GM12878 (cell line): ENCODE data around the gene ABHD17C. TPM values are rescaled to one million over a fixed set of nuclear protein-coding genes. Genes with fewer than 3 reads are reported as not detected.

Source experiments
- ATAC-seq: fragments of 200-7000 bp; cut with Tn5 transposase; 3 replicates; pipeline ENCODE4 v1.9.1; 2020; ENCODE audit warnings: mild to moderate bottlenecking, moderate library complexity
- BruUV-seq: library from RNA; stranded (reverse); fragments of 400-500 nt; replicated peaks from 2 replicates; lab custom pipeline; 2021; lab: Mats Ljungman, UMichigan
- CTCF ChIA-PET: fragments of 300-600 bp; sonication (Branson Sonifier 250); formaldehyde crosslinking; extraction: SDS; loops from one replicate; lab custom pipeline; 2021; ENCODE audit warnings: inconsistent platforms; lab: Yijun Ruan, JAX
- POLR2A ChIA-PET: fragments of 350-600 bp; formaldehyde crosslinking; extraction: SDS; loops from one replicate; lab custom pipeline; 2021; ENCODE audit warnings: inconsistent platforms; lab: Charles Lee
- RAD21 ChIA-PET: fragments of 300-600 bp; sonication (Branson Sonifier 250); formaldehyde crosslinking; loops from one replicate; lab custom pipeline; 2023; ENCODE audit warnings: antibody characterized with exemption; ENCODE audit not compliant: unreplicated experiment; lab: Charles Lee
- SMC1A ChIA-PET: fragments of 300-600 bp; sonication (Branson Sonifier 250); formaldehyde crosslinking; loops from one replicate; lab custom pipeline; 2023; ENCODE audit not compliant: unreplicated experiment, uncharacterized antibody; lab: Charles Lee
- DNase-seq: peaks from one replicate; pipeline ENCODE4 v3.0.0-alpha.2; 2011; ENCODE audit warnings: low read depth, low spot score
- FAIRE-seq: peaks from 3 replicates; lab custom pipeline; 2011; peaks lifted over from hg19 to GRCh38; lab: Jason Lieb, UNC
- H2AFZ ChIP-seq: 2 replicates; pipeline ENCODE4 v1.6.0; 2011; ENCODE audit warnings: low read depth, low read length, control low read depth; ENCODE audit not compliant: control insufficient read depth
- H3K27ac ChIP-seq: 2 replicates; pipeline ENCODE4 v1.5.1; 2011; ENCODE audit warnings: control low read depth; ENCODE audit not compliant: control insufficient read depth, insufficient read depth
- H3K27me3 ChIP-seq, 2 experiments: replicated peaks in 1 of 2; 2 replicates each; pipeline versions ENCODE4 v1.6.0 to v1.6.1; 2011; ENCODE audit warnings: low read length in 1 of 2; ENCODE audit not compliant: control insufficient read depth in 2 of 2, insufficient read depth in 2 of 2
- H3K36me3 ChIP-seq, 2 experiments: 2 replicates each; pipeline ENCODE4 v1.5.1; 2011; ENCODE audit warnings: low read length in 1 of 2; ENCODE audit not compliant: control insufficient read depth in 2 of 2, insufficient read depth in 2 of 2
- H3K4me1 ChIP-seq: 2 replicates; pipeline ENCODE4 v1.6.1; 2011; ENCODE audit warnings: mild to moderate bottlenecking, low read length, moderate library complexity, mixed read lengths; ENCODE audit not compliant: control insufficient read depth, insufficient read depth
- H3K4me2 ChIP-seq: 2 replicates; pipeline ENCODE4 v1.6.0; 2011; ENCODE audit warnings: control low read depth; ENCODE audit not compliant: control insufficient read depth, insufficient read depth
- H3K4me3 ChIP-seq: fragments of 200-600 bp; sonication (generic); 2 replicates; pipeline ENCODE4 v1.5.1; 2016
- H3K79me2 ChIP-seq: 2 replicates; pipeline ENCODE4 v1.6.0; 2011; ENCODE audit warnings: low read length; ENCODE audit not compliant: control insufficient read depth, insufficient read depth
- H3K9ac ChIP-seq: 2 replicates; pipeline ENCODE4 v1.8.0; 2011; ENCODE audit warnings: low read length, control low read depth, mixed read lengths; ENCODE audit not compliant: control insufficient read depth, insufficient read depth
- H3K9me3 ChIP-seq: replicated peaks from 3 replicates; pipeline ENCODE4 v1.5.1; 2011; ENCODE audit warnings: mild to moderate bottlenecking, low read length; ENCODE audit not compliant: control insufficient read depth, insufficient read depth
- H4K20me1 ChIP-seq: 2 replicates; pipeline ENCODE4 v1.6.0; 2011; ENCODE audit not compliant: control insufficient read depth, insufficient read depth
- CEBPB ChIP-seq, 2 experiments: fragments of 150-350 bp in 1 of 2; IDR thresholded peaks; 2 replicates each; pipeline ENCODE4 v1.6.1; 2012 to 2014; ENCODE audit warnings: low read depth in 2 of 2, low read length in 2 of 2, borderline replicate concordance in 1 of 2, inconsistent platforms in 1 of 2
- DPF2 ChIP-seq: fragments of 450-650 bp; IDR thresholded peaks from 2 replicates; pipeline ENCODE4 v1.6.1; 2017; ENCODE audit warnings: mild to moderate bottlenecking
- FOS ChIP-seq: IDR thresholded peaks from 3 replicates; pipeline ENCODE4 v1.6.1; 2011; ENCODE audit warnings: borderline replicate concordance; ENCODE audit not compliant: insufficient read length; ENCODE audit errors: extremely low read depth
- MEF2A ChIP-seq: IDR thresholded peaks from 2 replicates; pipeline ENCODE4 v1.6.1; 2011; ENCODE audit warnings: low read depth, mild to moderate bottlenecking, low read length, moderate library complexity; ENCODE audit not compliant: insufficient read depth
- PML ChIP-seq: IDR thresholded peaks from 2 replicates; pipeline ENCODE4 v1.6.1; 2012; ENCODE audit warnings: low read length, inconsistent platforms
- WGBS: methylation state at CpG from one replicate; pipeline ENCODE4 v1.1.6; 2016; ENCODE audit warnings: low lambda C conversion rate; ENCODE audit not compliant: insufficient replicate concordance, insufficient coverage; ENCODE audit errors: missing lambda C conversion rate; 5-methylcytosine and 5-hydroxymethylcytosine counted together
- in situ Hi-C: fragments of 300-500 bp; cut with MboI; formaldehyde crosslinking; loops from 9 replicates; pipeline ENCODE4 v1.14.3; 2018; ENCODE audit warnings: mixed read lengths
- intact Hi-C: fragments of 100-400 bp; cut with micrococcal nuclease; formaldehyde crosslinking; loops from one replicate; pipeline ENCODE4 v1.14.2; 2022; ENCODE audit not compliant: unreplicated experiment
- polyA plus RNA-seq, 11 experiments: library from polyadenylated mRNA; depleted of rRNA in 4 of 11; unstranded in 6 of 11; stranded (reverse) in 5 of 11; fragments of >200 nt; fragmentation: Nextera tagmentation in 4 of 11; fragmentation: Illumina TruSeq in 1 of 11; extraction: Ambion mirVana in 4 of 11; extraction: Trizol in 1 of 11; gene quantifications; 1 replicate in 1 of 11; 2 replicates in 10 of 11; pipeline versions ENCODE4 v1.2.1 to v1.2.3, GENCODE V29; 2011 to 2016; ENCODE audit warnings: inconsistent platforms in 2 of 11, missing spikeins in 2 of 11, low read depth in 1 of 11
- total RNA-seq, 4 experiments: library from RNA; depleted of rRNA in 3 of 4; stranded (reverse); fragments of >200 nt in 3 of 4; fragmentation: Illumina TruSeq in 1 of 4; extraction: Trizol in 1 of 4; gene quantifications; 2 replicates each; pipeline versions ENCODE4 v1.2.1 to v1.2.3, GENCODE V29; 2013 to 2021
- TF ChIP-seq, protein P1 (sequence below): fragments of 450-650 bp; IDR thresholded peaks from 2 replicates; pipeline ENCODE4 v1.6.1; 2017; ENCODE audit warnings: antibody characterized with exemption, mild to moderate bottlenecking, moderate library complexity
- TF ChIP-seq, protein P2 (sequence below): fragments of 450-650 bp; IDR thresholded peaks from 2 replicates; pipeline ENCODE4 v1.6.1; 2017; ENCODE audit warnings: mild to moderate bottlenecking, low read depth, inconsistent platforms; ENCODE audit not compliant: poor library complexity, severe bottlenecking
- TF ChIP-seq, protein P3 (sequence below): fragments of 150-350 bp; IDR thresholded peaks from 2 replicates; pipeline ENCODE4 v1.6.1; 2016; ENCODE audit warnings: low read depth, low read length
- TF ChIP-seq, protein P4 (sequence below): IDR thresholded peaks from 2 replicates; pipeline ENCODE4 v1.6.1; 2011; ENCODE audit warnings: low read depth, mild to moderate bottlenecking, low read length, moderate library complexity, borderline replicate concordance; ENCODE audit errors: extremely low read depth

The ABHD17C gene
- total and polyA plus RNA-seq, 10 of the 15 experiments (the other 5 are each of a cell fraction or from before 2014, with no cell fraction given), result 0.92 to 11.4 (median 5.5) TPM

DNA sequence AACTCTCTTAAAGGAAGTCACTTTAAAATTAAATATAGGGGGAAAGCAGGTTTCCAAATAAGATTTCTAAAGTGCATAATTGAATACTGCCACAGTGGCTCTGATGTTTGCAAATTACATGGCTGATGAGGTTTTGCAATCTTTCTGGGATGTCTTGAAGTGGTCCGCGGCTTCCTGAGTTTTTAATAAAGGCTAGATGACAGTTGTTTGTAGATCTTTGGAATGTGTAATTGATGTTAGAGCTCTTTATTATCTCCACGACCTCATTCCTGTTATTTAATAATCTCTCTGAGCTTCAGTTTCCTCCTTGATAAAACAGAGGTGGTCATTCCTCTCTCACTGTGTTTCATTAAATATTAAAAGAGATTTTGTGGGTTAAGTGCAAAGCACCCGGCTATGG, 57.1 kb downstream of the ABHD17C start (continued):
- TF ChIP-seq, protein P1, sequence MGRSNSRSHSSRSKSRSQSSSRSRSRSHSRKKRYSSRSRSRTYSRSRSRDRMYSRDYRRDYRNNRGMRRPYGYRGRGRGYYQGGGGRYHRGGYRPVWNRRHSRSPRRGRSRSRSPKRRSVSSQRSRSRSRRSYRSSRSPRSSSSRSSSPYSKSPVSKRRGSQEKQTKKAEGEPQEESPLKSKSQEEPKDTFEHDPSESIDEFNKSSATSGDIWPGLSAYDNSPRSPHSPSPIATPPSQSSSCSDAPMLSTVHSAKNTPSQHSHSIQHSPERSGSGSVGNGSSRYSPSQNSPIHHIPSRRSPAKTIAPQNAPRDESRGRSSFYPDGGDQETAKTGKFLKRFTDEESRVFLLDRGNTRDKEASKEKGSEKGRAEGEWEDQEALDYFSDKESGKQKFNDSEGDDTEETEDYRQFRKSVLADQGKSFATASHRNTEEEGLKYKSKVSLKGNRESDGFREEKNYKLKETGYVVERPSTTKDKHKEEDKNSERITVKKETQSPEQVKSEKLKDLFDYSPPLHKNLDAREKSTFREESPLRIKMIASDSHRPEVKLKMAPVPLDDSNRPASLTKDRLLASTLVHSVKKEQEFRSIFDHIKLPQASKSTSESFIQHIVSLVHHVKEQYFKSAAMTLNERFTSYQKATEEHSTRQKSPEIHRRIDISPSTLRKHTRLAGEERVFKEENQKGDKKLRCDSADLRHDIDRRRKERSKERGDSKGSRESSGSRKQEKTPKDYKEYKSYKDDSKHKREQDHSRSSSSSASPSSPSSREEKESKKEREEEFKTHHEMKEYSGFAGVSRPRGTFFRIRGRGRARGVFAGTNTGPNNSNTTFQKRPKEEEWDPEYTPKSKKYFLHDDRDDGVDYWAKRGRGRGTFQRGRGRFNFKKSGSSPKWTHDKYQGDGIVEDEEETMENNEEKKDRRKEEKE, result no peak

DNA sequence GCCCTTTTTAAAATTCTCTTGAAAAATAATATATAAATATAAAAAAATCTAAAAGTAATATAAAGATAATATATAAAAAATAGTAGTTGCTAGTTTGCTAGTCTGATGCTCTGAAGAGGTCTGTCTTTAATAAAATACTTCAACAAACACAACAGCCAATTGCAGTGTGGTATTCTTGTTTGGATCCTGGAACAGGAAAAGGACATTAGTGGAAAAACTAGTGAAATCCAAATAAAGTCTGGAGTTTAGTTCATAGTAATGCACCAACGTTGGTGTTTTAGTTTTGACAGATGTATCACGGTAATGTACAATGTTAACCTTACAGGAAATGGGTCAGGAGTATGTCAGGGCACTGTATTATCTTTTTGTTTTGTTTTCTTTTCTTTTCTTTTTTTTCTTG, 58.1 kb downstream of the ABHD17C start:
- Histone ChIP-seq H3K79me2 (no peaks in the 10 kb centered on the region), H3K36me3 (no peaks in the 10 kb centered on the region; a peak in 2 of 4 replicates), H3K27me3 (no peaks in the 10 kb centered on the region), H4K20me1 (no peaks in the 10 kb centered on the region), H3K4me2 (no peak overlapping the region), H3K9me3 (no peaks in the 10 kb centered on the region), H3K9ac (no peak overlapping the region), H3K4me1 (no peaks in the 10 kb centered on the region), H3K4me3 (no peak overlapping the region), H2AFZ (no peak overlapping the region), H3K27ac (no peak overlapping the region)
- BruUV-seq, result no TSS peak
- SMC1A ChIA-PET, result interaction anchor here (1.6 kb wide), 1 partner anchor 36 kb away, joined by 7 read pairs; no protein-coding TSS in a partner anchor
- FAIRE-seq (no peak), ATAC-seq (no peak), DNase-seq (no peak)
- CTCF ChIA-PET, result interaction anchor here (1.5 kb wide), 1 partner anchor 23 kb away, joined by 3 read pairs; no protein-coding TSS in a partner anchor
- RAD21 ChIA-PET, result no interaction called here
- WGBS, result 54% methylated on average over 2 of the region's 2 CpGs
- in situ Hi-C loops, result no loop called here
- intact Hi-C loops, result no loop called here
- POLR2A ChIA-PET, result no interaction called here
- no peak for TF ChIP-seq PML
- no peak for TF ChIP-seq DPF2
- no peak for TF ChIP-seq CEBPB (IDR thresholded peaks at IDR 0.05; ENCODE audit: borderline replicate concordance in 1 of 2, low read depth in 2 of 2, low read length in 2 of 2)
- TF ChIP-seq MEF2A, result no peak
- TF ChIP-seq FOS, result no peak
- TF ChIP-seq, protein P2, sequence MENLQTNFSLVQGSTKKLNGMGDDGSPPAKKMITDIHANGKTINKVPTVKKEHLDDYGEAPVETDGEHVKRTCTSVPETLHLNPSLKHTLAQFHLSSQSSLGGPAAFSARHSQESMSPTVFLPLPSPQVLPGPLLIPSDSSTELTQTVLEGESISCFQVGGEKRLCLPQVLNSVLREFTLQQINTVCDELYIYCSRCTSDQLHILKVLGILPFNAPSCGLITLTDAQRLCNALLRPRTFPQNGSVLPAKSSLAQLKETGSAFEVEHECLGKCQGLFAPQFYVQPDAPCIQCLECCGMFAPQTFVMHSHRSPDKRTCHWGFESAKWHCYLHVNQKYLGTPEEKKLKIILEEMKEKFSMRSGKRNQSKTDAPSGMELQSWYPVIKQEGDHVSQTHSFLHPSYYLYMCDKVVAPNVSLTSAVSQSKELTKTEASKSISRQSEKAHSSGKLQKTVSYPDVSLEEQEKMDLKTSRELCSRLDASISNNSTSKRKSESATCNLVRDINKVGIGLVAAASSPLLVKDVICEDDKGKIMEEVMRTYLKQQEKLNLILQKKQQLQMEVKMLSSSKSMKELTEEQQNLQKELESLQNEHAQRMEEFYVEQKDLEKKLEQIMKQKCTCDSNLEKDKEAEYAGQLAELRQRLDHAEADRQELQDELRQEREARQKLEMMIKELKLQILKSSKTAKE, result no peak
- TF ChIP-seq, protein P3, sequence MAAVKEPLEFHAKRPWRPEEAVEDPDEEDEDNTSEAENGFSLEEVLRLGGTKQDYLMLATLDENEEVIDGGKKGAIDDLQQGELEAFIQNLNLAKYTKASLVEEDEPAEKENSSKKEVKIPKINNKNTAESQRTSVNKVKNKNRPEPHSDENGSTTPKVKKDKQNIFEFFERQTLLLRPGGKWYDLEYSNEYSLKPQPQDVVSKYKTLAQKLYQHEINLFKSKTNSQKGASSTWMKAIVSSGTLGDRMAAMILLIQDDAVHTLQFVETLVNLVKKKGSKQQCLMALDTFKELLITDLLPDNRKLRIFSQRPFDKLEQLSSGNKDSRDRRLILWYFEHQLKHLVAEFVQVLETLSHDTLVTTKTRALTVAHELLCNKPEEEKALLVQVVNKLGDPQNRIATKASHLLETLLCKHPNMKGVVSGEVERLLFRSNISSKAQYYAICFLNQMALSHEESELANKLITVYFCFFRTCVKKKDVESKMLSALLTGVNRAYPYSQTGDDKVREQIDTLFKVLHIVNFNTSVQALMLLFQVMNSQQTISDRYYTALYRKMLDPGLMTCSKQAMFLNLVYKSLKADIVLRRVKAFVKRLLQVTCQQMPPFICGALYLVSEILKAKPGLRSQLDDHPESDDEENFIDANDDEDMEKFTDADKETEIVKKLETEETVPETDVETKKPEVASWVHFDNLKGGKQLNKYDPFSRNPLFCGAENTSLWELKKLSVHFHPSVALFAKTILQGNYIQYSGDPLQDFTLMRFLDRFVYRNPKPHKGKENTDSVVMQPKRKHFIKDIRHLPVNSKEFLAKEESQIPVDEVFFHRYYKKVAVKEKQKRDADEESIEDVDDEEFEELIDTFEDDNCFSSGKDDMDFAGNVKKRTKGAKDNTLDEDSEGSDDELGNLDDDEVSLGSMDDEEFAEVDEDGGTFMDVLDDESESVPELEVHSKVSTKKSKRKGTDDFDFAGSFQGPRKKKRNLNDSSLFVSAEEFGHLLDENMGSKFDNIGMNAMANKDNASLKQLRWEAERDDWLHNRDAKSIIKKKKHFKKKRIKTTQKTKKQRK, result no peak
- TF ChIP-seq, protein P4, sequence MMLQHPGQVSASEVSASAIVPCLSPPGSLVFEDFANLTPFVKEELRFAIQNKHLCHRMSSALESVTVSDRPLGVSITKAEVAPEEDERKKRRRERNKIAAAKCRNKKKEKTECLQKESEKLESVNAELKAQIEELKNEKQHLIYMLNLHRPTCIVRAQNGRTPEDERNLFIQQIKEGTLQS, result no peak
